ENCODE data around the gene INAVA. TPM values are rescaled to one million over a fixed set of nuclear protein-coding genes. Genes with fewer than 3 reads are reported as not detected.

Gene INAVA
- total RNA-seq (2022; extraction: Qiagen RNA extraction) = 39.8 to 52.8 TPM (median 45.0 TPM) in 5 replicates

GRCh38 chr1:200894712-200895442 lies at the start of gene INAVA:
TSS of gene INAVA (plus strand) at chr1:200894900. CDS start at chr1:200898401, 3,501 bp downstream.

GRCh38 chr1:200872446-200873115 lies 22.1 kb upstream of the INAVA start, which contains the start of gene GPR25:
TSS of gene GPR25 (plus strand) at chr1:200872981. CDS start at chr1:200873038, 57 bp downstream.

Other genes starting within 250 kb of the INAVA start
- 11.0 to 15.8 TPM (median 13.2 TPM) in 5 replicates for gene DDX59, start 225.0 kb upstream of the INAVA start, total RNA-seq (2022; extraction: Qiagen RNA extraction)
- 15.0 to 26.2 TPM (median 18.8 TPM) in 5 replicates for gene CAMSAP2, start 156.0 kb upstream of the INAVA start, total RNA-seq (2022; extraction: Qiagen RNA extraction)
- not detected in 5 replicates for gene GPR25, start 21.9 kb upstream of the INAVA start, total RNA-seq (2022; extraction: Qiagen RNA extraction)
- gene KIF21B, start 128.8 kb downstream of the INAVA start, total RNA-seq (2022; extraction: Qiagen RNA extraction) = 1.3 to 2.2 TPM (median 1.9 TPM) in 5 replicates
- 0.02 TPM in 1 of 5 replicates, not detected in the others for gene CACNA1S, start 217.5 kb downstream of the INAVA start, total RNA-seq (2022; extraction: Qiagen RNA extraction)
- gene ASCL5, start 232.3 kb downstream of the INAVA start, total RNA-seq (2022; extraction: Qiagen RNA extraction) = 0.08 to 0.21 TPM (median 0.15 TPM) in 3 of 5 replicates, not detected in the others

Measured in A549 treated with Hydrocortisone at 1 μM for 4 hours (cell line).